ENCODE data around the gene GAB1.

GRCh38 chr4:143335979-143336780 lies 496 bp upstream of the GAB1 start:
- no peak for TF ChIP-seq EZH2 (IDR thresholded peaks at IDR 0.05; ENCODE audit: insufficient read depth, poor library complexity, severe bottlenecking)
- TF ChIP-seq EZH2phosphoT487 (IDR thresholded peaks at IDR 0.05; ENCODE audit: insufficient read depth, low read depth): no peak
